NOMO-1 treated with dmso at 0.1 percent for 144 hours (cell line): Measurements from ENCODE around the gene PRKAG2.

ENCODE experiments used
- DNase-seq: peaks from one replicate; lab custom pipeline; 2025; ENCODE audit not compliant: unreplicated experiment; lab: John Stamatoyannopoulos, UW

Gene PRKAG2

DNA sequence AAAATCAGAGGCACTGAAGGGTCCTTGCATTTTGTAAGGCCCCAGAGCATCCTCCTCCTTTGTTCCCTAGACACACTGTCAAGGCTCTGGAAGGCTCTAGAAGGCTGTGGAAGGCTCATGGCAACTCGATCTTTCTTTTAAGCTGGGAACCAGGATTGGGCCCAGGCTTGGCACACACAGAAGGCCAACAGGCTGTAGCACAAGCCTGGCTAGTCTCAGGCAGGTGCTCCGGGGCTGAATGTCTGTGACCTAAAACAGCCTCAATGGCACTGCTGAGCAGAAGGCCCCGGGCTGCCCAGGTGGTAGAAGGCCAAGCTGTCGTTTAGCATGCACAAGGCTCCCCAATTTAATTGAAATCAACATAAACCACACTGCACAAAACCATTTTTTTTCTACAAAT, 55.7 kb downstream of the PRKAG2 start:
- DNase-seq: no peak

DNA sequence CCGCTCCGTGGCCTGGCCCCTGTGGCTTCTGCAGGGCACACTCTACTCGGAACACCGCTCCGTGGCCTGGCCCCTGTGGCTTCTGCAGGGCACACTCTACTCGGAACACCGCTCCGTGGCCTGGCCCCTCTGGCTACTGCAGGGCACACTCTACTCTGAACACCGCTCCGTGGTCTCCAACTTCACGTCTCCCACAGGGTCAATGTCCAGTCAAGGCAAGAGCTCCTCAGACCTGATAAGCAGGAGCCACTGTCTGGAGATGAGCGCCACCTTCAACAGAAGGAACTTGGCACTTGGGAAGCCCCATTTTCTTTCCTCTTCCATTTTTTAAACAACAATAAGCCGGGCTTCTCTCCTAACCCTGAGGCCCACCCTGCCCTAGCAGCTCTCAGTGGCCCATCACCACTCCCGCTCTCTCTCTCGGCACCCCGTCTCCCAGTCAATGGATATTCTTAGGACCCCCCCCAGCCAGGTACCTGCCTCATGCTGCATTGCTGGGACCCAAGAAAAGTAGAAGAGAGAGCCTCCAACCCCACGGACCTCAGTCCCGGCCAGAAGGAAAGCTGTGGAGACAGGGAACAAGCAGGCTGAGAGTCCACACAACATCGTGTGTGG, 56.3 kb downstream of the PRKAG2 start:
- DNase-seq: no peak

DNA sequence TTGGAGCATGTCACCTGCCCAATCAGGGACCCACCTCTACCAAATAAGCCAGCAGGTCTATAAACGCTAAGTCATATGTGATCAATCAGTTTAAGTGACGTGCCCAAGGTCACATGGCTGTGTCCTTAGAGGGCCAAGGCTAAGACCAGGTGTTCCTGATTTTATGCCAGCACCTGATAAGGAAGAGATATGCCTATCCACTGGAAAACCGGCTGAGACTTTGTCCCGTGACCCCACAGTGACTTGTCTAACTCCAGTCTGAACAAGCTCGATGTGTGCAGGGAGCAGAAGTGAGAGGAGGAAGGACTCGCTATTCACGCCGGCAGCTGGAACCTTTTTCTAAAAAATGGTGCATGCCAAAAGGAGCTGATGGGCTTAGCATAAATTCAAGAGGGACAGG, 57.0 kb downstream of the PRKAG2 start:
- DNase-seq: no peak

GRCh38 chr7:151818674-151819519, 58.0 kb downstream of the PRKAG2 start:
- no peak for DNase-seq

GRCh38 chr7:151817981-151818673, 58.8 kb downstream of the PRKAG2 start:
- no peak for DNase-seq

- no peak for DNase-seq
Observed at GRCh38 chr7:151817315-151817690, 59.6 kb downstream of the PRKAG2 start.

GRCh38 chr7:151816562-151817314, 60.2 kb downstream of the PRKAG2 start:
- no peak for DNase-seq

- DNase-seq: no peak
Observed at GRCh38 chr7:151815419-151815818, 61.5 kb downstream of the PRKAG2 start.

DNA sequence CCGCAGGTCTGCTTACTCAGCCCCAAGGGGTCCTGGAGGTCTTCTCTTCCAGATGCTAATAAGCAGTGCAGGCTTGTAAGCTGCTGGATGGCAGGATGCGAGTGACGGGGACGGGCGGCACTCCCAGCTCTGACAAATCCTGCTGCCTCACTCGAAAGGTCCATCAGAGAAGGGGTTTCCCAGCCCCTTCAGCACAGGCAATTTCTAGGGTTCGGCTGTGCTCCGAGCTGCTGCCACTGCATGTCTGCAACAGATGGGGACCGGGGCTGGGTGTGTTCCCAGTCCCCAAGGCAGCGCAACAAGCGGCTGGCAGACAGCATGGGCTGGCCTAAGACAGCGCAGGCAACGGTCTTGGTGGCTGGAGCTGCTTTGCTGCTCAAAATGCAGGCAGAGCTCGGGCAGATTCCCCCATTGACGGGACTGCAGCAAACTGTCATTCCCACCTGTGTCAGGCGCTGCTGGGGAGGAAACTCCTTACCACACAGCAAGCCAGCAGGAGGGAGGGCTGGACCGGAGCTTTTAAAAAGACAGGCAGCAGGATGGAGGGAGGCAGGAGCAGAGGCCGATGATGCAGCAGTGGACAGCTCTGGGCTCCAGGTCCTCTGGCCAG, 62.4 kb downstream of the PRKAG2 start:
- DNase-seq: no peak

DNA sequence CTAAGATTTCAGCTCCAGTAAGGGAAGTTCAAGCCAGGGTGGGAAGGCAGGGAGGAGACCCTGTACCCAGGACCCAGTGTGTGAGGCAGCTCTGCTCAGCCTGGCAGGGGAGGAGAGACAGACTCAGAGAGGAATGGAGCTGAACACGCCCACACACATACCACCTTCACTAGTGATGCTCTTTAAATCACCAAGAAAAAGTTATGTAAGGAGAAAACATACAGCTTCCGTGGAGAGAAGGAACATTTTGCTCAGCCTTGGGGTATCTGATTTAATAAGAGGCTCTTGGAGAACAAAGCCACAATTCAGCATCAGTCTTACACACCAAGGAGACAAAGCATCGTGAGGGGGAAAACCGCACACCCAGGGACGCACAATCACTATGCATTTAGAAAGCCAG, 62.9 kb downstream of the PRKAG2 start:
- no peak for DNase-seq

DNA sequence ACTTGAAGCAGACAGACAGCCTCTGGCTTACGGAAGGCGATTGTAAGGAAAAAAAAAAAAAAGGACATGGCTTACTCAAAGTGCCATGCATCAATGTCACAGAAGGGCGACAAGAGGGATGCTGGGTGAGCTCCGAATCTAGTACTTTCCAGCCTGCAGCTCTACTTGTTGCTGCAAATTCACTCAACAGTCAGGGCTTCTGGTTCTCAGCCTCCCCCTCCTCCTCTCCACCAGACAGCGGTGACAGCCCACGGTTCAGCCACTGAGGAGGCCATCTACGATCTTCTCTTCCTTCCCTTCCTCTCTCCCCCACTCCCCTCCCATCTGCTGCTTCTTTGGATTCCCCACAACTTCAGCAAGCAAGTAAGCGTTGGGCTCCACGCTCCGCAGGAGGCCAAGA, 63.5 kb downstream of the PRKAG2 start:
- DNase-seq: no peak

- DNase-seq: no peak
Observed at GRCh38 chr7:151812967-151813366, 63.9 kb downstream of the PRKAG2 start.

GRCh38 chr7:151810441-151811232, 66.3 kb downstream of the PRKAG2 start:
- no peak for DNase-seq

- no peak for DNase-seq
Observed at GRCh38 chr7:151809864-151810170, 67.1 kb downstream of the PRKAG2 start.

DNA sequence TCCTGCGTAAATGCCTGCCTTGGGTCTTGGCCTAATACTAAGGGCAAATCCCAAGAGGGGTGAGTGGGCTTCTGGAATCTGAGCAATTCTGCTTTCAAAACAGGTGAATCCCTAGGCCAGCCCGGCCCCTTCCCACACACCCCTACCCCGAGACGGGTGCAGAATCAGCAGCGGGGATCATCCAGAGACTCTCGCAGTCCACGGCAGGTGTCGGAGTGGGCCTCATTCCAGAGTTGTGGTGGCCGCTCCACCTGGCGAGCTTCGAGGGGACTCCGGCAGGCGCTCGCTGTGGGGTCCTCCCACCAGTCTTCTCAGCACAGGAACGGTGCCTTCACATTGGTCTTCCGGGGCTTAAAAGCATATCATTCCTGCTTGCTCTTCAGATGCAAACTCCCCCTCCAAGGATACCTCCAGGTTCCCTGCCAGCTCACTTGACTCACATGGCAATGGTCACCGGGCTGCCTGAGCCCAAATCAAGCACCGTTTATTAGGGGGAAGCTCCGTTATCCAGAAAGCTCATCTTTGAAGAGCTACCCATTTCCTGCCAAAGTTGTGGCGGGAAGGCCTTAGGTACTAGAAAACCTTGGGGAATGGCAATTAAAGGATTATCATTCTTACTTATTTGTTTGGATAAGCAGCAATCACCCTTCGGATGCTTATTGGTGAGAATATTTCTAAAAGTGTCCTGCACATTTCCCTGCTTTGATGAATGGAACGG, 67.6 kb downstream of the PRKAG2 start:
- DNase-seq: no peak

DNA sequence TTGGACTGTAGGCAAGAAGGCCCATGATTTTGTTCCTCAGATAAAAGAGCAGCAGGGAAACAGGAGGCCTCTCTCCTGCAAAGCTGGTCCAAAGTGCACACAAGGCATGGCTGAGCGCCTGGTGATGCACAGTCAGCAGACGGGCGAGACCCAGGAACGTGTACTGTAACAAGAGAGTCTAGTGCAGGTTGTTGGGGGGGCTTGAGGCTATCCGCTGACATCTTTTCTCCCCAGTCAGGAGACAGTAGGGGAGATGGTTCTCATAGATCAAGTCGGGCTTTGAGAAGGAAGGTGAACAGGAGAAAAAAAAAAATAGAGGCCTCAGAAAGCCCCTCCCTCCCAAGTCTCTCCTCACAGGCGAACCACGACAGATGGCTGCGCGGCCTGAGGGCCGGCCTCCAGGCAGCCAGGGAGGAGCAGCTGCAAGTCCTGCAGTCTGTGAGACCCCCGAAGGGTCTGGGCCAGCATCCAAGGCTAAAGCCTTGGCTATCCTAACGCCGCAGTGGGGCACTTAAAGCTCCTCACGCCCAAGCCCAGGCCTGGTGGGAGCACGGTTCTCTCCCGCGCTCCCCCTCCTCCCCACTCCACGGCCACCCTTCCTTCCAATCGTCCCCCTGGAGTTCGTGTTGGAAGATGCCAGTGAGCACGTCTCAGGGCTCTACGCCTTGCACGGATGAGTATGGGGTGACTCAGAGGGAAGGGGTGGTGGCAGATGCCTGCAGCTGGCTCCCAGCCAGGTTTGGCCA, 68.3 kb downstream of the PRKAG2 start:
- no peak for DNase-seq

- DNase-seq: no peak
Observed at GRCh38 chr7:151807846-151808245, 69.1 kb downstream of the PRKAG2 start.

GRCh38 chr7:151806952-151807775, 69.8 kb downstream of the PRKAG2 start:
- DNase-seq: no peak
